GM18907 (cell line): ENCODE measurements around the gene CENPN.
A peak's percentile ranks its signal among the peaks of the same experiment; 100 is the strongest.

Experiments used
- ATAC-seq: cut with Tn5 transposase; IDR thresholded peaks from one replicate; pipeline ENCODE4 v1.9.1; 2021; ENCODE audit warnings: mild to moderate bottlenecking, moderate library complexity; ENCODE audit not compliant: unreplicated experiment

Gene CENPN

GRCh38 chr16:81077076-81077940, 70.3 kb downstream of the CENPN start, which contains the start of gene C16orf46:
TSS of gene C16orf46 (minus strand) at chr16:81077238. CDS start at chr16:81063955, 13,283 bp downstream.
- ATAC-seq = peak; percentile 96

DNA sequence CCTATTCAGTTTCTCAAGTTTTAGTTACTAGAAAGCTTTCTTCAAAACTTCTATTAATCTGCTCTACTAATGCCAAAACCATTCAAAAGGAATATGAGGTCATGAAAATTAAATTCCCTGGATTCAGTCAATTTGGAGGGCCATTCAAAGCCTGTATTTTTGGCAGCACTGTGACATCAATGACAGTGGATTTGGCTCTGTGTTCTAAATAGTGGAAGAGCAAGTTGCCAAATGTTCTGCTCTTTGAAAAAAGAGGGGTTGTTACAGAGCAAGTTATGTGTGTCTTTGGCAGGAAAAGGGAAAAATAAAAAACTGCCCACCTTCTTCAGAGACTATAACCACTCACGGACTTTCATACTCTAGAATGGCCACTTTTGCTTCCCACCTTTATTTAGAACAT, 73.2 kb downstream of the CENPN start:
- no peak for ATAC-seq

GRCh38 chr16:81081014-81081413, 74.0 kb downstream of the CENPN start:
- no peak for ATAC-seq
